ENCODE results near the gene SEMA3D. TPM values are rescaled to one million over a fixed set of nuclear protein-coding genes. Genes with fewer than 3 reads are reported as not detected.

Gene SEMA3D
- total and polyA plus RNA-seq, 11 donors: 0.10 to 8.6 (median 0.88) TPM

GRCh38 chr7:85144771-85145170, 42.1 kb downstream of the SEMA3D start:
- H3K27ac ChIP-seq: no peak overlapping the region
- H3K4me1 ChIP-seq: no peaks in the 10 kb centered on the region

GRCh38 chr7:85135977-85136376, 50.9 kb downstream of the SEMA3D start:
- Histone ChIP-seq H3K4me3 (no peak overlapping the region), H3K27me3 (no peaks in the 10 kb centered on the region), H3K4me1 (no peaks in the 10 kb centered on the region), H3K36me3 (no peaks in the 10 kb centered on the region), H3K27ac (no peak overlapping the region), H3K9me3 (no peaks in the 10 kb centered on the region)
- WGBS, 4 donors: 65 to 82% (median 74%) methylated on average over 2 of the region's 2 CpGs
- ATAC-seq (no peak), DNase-seq (no peak)
- intact Hi-C loops (cut with DNase I): no loop called here
- TF ChIP-seq POLR2A (IDR thresholded peaks at IDR 0.05) (no peak), CTCF (IDR thresholded peaks at IDR 0.05) (no peak)

More at GRCh38 chr7:85144771-85145170, 42.1 kb downstream of the SEMA3D start:
- TF ChIP-seq CTCF (IDR thresholded peaks at IDR 0.05): no peak
- no peak for TF ChIP-seq POLR2A (IDR thresholded peaks at IDR 0.05)
- Histone ChIP-seq H3K27me3 (no peaks in the 10 kb centered on the region), H3K36me3 (no peaks in the 10 kb centered on the region), H3K9me3 (no peaks in the 10 kb centered on the region), H3K4me3 (no peak overlapping the region)
- intact Hi-C loops (cut with DNase I): no loop called here
- 63 to 75% (median 73%) methylated on average over 1 of the region's 1 CpG for WGBS, 4 donors
- no peak for DNase-seq
- no peak for ATAC-seq

DNA sequence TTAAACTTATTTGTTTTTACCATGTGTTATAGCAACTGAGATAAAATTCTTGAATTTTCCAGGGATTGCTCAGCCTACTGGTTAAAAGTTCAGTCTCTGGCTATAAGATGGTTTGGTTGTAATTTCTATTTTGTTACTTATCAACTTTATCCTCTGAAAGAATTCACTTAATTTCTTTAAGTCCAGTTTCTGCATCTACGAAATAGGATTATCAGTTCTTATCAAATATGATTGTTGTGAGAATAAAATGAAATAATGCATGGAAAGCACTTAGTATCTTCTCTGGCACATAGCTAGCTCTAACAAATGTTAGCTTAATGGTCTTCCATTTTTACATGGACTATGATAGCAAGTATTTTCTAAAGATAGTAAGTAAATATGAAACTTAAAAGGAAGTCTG, 53.3 kb downstream of the SEMA3D start:
- Histone ChIP-seq H3K27ac (no peak overlapping the region), H3K36me3 (no peaks in the 10 kb centered on the region), H3K27me3 (no peaks in the 10 kb centered on the region), H3K9me3 (no peaks in the 10 kb centered on the region), H3K4me1 (no peaks in the 10 kb centered on the region), H3K4me3 (no peak overlapping the region)
- WGBS, 4 donors: 69 to 81% (median 71%) methylated on average over 1 of the region's 1 CpG
- DNase-seq (no peak), ATAC-seq (no peak)
- intact Hi-C loops (cut with DNase I): no loop called here
- no peak for TF ChIP-seq POLR2A (IDR thresholded peaks at IDR 0.05)
- TF ChIP-seq CTCF (IDR thresholded peaks at IDR 0.05): no peak

GRCh38 chr7:85133006-85133405, 53.9 kb downstream of the SEMA3D start:
- no peaks in the 10 kb centered on the region for H3K4me1 ChIP-seq
- TF ChIP-seq POLR2A (IDR thresholded peaks at IDR 0.05) (no peak), CTCF (IDR thresholded peaks at IDR 0.05) (no peak)
- H3K4me3 ChIP-seq: no peak overlapping the region
- 68 to 76% (median 75%) methylated on average over 2 of the region's 2 CpGs for WGBS, 4 donors
- H3K9me3 ChIP-seq: no peaks in the 10 kb centered on the region
- no peaks in the 10 kb centered on the region for H3K27me3 ChIP-seq
- ATAC-seq: no peak
- no peak overlapping the region for H3K27ac ChIP-seq
- no peaks in the 10 kb centered on the region for H3K36me3 ChIP-seq
- intact Hi-C loops (cut with DNase I): no loop called here
- no peak for DNase-seq
